Transverse colon (tissue), 3 donors: Measurements from ENCODE around the gene RALGPS2.

Experiments
- CTCF ChIP-seq, 5 experiments: fragments of 200-600 bp in 3 of 5; fragments of 450-650 bp in 2 of 5; sonication (generic) in 3 of 5; IDR thresholded peaks; 1 replicate in 2 of 5; 2 replicates in 3 of 5; pipeline ENCODE4 v1.5.1; 2016 to 2017; ENCODE audit warnings: antibody characterized with exemption in 5 of 5, inconsistent platforms in 3 of 5, mild to moderate bottlenecking in 2 of 5, moderate library complexity in 1 of 5
- POLR2A ChIP-seq: fragments of 450-650 bp; IDR thresholded peaks from one replicate; pipeline ENCODE4 v1.6.1; 2016; ENCODE audit warnings: antibody characterized with exemption, mild to moderate bottlenecking, moderate library complexity

- TF ChIP-seq POLR2A: no peak
- no peak for TF ChIP-seq CTCF (IDR thresholded peaks at IDR 0.05)
Observed at GRCh38 chr1:178918308-178918707, 193.3 kb downstream of the RALGPS2 start.
